Measurements from ENCODE around the gene PIP5K1C.

The PIP5K1C gene

GRCh38 chr19:3737487-3738205 is 37.4 kb upstream of the PIP5K1C start:
- no peak for TF ChIP-seq CTCF (IDR thresholded peaks at IDR 0.05)

GRCh38 chr19:3736106-3736724 is 35.9 kb upstream of the PIP5K1C start:
- TF ChIP-seq CTCF (IDR thresholded peaks at IDR 0.05): no peak

GRCh38 chr19:3734310-3734600 is 34.0 kb upstream of the PIP5K1C start:
- TF ChIP-seq CTCF (IDR thresholded peaks at IDR 0.05): no peak

- no peak for TF ChIP-seq CTCF (IDR thresholded peaks at IDR 0.05)
These were observed 33.5 kb upstream of the PIP5K1C start for GRCh38 chr19:3733549-3734309.

- TF ChIP-seq CTCF (IDR thresholded peaks at IDR 0.05): no peak
These were observed 31.8 kb upstream of the PIP5K1C start for GRCh38 chr19:3732108-3732507.

GRCh38 chr19:3730457-3730958 is 30.2 kb upstream of the PIP5K1C start:
- TF ChIP-seq CTCF (IDR thresholded peaks at IDR 0.05): no peak

- no peak for TF ChIP-seq CTCF (IDR thresholded peaks at IDR 0.05)
These were observed 25.5 kb upstream of the PIP5K1C start for GRCh38 chr19:3725640-3726310.

All from LNCAP (cell line).